Keratinocyte (primary cell): ENCODE measurements around the gene PPIA. TPM values are rescaled to one million over a fixed set of nuclear protein-coding genes. Genes with fewer than 3 reads are reported as not detected.

Experiments
- DNase-seq: peaks from one replicate; pipeline ENCODE4 v3.0.0-alpha.2; 2011; ENCODE audit warnings: low read depth, missing footprints, low spot score
- FAIRE-seq: peaks from 2 replicates; lab custom pipeline; 2011; peaks lifted over from hg19 to GRCh38; lab: Jason Lieb, UNC
- H2AFZ ChIP-seq: 2 replicates; pipeline ENCODE4 v1.6.0; 2012; ENCODE audit warnings: low read length, control low read depth, inconsistent platforms; ENCODE audit not compliant: control insufficient read depth
- H3K27ac ChIP-seq: 2 replicates; pipeline ENCODE4 v1.5.1; 2011; ENCODE audit warnings: low read length; ENCODE audit not compliant: control insufficient read depth, insufficient read depth
- H3K27me3 ChIP-seq: 3 replicates; pipeline ENCODE4 v1.6.0; 2011; ENCODE audit warnings: low read length; ENCODE audit not compliant: control insufficient read depth, insufficient read depth; ENCODE audit errors: extremely low read depth
- H3K36me3 ChIP-seq, 2 experiments: 2 replicates in 1 of 2; 3 replicates in 1 of 2; pipeline ENCODE4 v1.5.1; 2011; ENCODE audit warnings: low read length in 2 of 2, mild to moderate bottlenecking in 1 of 2; ENCODE audit not compliant: control insufficient read depth in 2 of 2, insufficient read depth in 2 of 2; ENCODE audit errors: extremely low read depth in 1 of 2
- H3K4me1 ChIP-seq: 3 replicates; pipeline ENCODE4 v1.5.1; 2011; ENCODE audit warnings: low read length; ENCODE audit not compliant: control insufficient read depth, insufficient read depth; ENCODE audit errors: extremely low read depth
- H3K4me2 ChIP-seq: 3 replicates; pipeline ENCODE4 v1.6.0; 2011; ENCODE audit warnings: low read depth, low read length; ENCODE audit not compliant: control insufficient read depth, insufficient read depth; ENCODE audit errors: extremely low read depth
- H3K4me3 ChIP-seq, 3 experiments: fragments of 200-600 bp in 1 of 3; sonication (generic) in 1 of 3; 2 replicates in 2 of 3; 3 replicates in 1 of 3; pipeline ENCODE4 v1.5.1; 2011 to 2016; ENCODE audit warnings: low read length in 3 of 3, mild to moderate bottlenecking in 3 of 3, control low read depth in 2 of 3, inconsistent platforms in 1 of 3, low read depth in 1 of 3, mixed read lengths in 1 of 3, mixed run types in 1 of 3, moderate library complexity in 1 of 3; ENCODE audit not compliant: control insufficient read depth in 2 of 3, insufficient read depth in 2 of 3; ENCODE audit errors: extremely low read depth in 1 of 3
- H3K79me2 ChIP-seq: 2 replicates; pipeline ENCODE4 v1.6.0; 2012; ENCODE audit warnings: low read length; ENCODE audit not compliant: control insufficient read depth, insufficient read depth
- H3K9ac ChIP-seq: 3 replicates; pipeline ENCODE4 v1.6.0; 2011; ENCODE audit warnings: low read length; ENCODE audit not compliant: control insufficient read depth, insufficient read depth; ENCODE audit errors: extremely low read depth
- H3K9me1 ChIP-seq: 3 replicates; pipeline ENCODE4 v1.6.0; 2011; ENCODE audit warnings: low read length; ENCODE audit not compliant: control insufficient read depth, insufficient read depth; ENCODE audit errors: extremely low read depth
- H3K9me3 ChIP-seq: 2 replicates; pipeline ENCODE4 v1.5.1; 2012; ENCODE audit warnings: low read depth, low read length; ENCODE audit not compliant: control insufficient read depth
- H4K20me1 ChIP-seq: 3 replicates; pipeline ENCODE4 v1.6.0; 2011; ENCODE audit warnings: low read length; ENCODE audit not compliant: control insufficient read depth, insufficient read depth; ENCODE audit errors: extremely low read depth
- EZH2 ChIP-seq: IDR thresholded peaks from one replicate; pipeline ENCODE4 v1.6.1; 2012; ENCODE audit warnings: inconsistent platforms, mild to moderate bottlenecking, low read length, moderate library complexity
- dilution Hi-C: fragments of 300-500 bp; cut with MboI; formaldehyde crosslinking; loops from one replicate; pipeline ENCODE4 v1.7.0; 2020; ENCODE audit warnings: low sequenced_read_pairs; ENCODE audit not compliant: extremely low pct_ligation_motif_present
- polyA plus RNA-seq, 5 experiments: library from polyadenylated mRNA; depleted of rRNA in 3 of 5; stranded (reverse) in 3 of 5; stranded (forward) in 1 of 5; unstranded in 1 of 5; fragments of >200 nt; gene quantifications; 1 replicate in 1 of 5; 2 replicates in 3 of 5; 3 replicates in 1 of 5; pipeline versions ENCODE4 v1.2.1 to v1.2.3, GENCODE V29; 2011 to 2012; ENCODE audit warnings: missing spikeins in 2 of 5, low read depth in 1 of 5, low replicate concordance in 1 of 5
- TF ChIP-seq, protein P1 (sequence below), 3 experiments: IDR thresholded peaks in 1 of 3; conservative IDR thresholded peaks in 1 of 3; optimal IDR thresholded peaks in 1 of 3; 2 replicates in 2 of 3; 3 replicates in 1 of 3; pipeline versions ENCODE3 to v1.5.1; 2011; ENCODE audit warnings: low read length in 3 of 3, mild to moderate bottlenecking in 3 of 3, moderate library complexity in 2 of 3, control low read depth in 1 of 3, inconsistent platforms in 1 of 3; ENCODE audit not compliant: insufficient read depth in 2 of 3; ENCODE audit errors: extremely low read depth in 1 of 3

PPIA gene
- polyA plus RNA-seq, 1 donor (not counting 4 experiments of a cell fraction or from before 2014, with no cell fraction given) = 6,965 TPM

DNA sequence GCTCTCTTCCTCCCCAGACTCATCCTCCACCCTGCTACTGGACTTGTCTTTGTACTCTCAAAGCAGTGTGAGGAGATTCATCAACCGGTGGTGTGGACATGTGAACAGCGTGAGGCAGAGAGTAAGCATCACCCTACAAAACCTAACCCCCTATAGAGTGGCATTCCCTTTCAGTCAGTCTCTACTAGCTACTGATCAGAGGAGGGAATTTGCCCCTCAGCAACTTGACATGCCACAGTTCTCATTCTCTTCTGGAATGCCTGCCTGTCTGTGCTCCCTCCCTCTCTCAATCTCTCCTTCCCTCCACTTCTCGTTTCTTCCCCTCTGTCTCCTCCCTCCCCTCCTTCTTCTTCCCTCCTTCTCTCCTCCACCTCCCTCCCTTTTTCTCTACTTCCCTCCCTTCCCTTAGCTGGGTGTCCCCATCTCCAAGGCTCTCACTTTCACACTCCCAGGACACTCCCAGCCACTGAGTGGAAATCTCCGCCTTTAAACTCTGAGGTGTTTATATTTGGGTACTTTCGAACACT is 26.8 kb downstream of the PPIA start:
- no peaks in the 10 kb centered on the region for H3K9me3 ChIP-seq
- peaks cover 0 to 1% of the 10 kb centered on the region in 2 experiments for H3K36me3 ChIP-seq
- H4K20me1 ChIP-seq = no peaks in the 10 kb centered on the region
- no peaks in the 10 kb centered on the region for H3K4me1 ChIP-seq
- no peak overlapping the region for H3K9ac ChIP-seq
- no peaks in the 10 kb centered on the region for H3K79me2 ChIP-seq
- TF ChIP-seq EZH2 = no peak
- TF ChIP-seq, protein P1, sequence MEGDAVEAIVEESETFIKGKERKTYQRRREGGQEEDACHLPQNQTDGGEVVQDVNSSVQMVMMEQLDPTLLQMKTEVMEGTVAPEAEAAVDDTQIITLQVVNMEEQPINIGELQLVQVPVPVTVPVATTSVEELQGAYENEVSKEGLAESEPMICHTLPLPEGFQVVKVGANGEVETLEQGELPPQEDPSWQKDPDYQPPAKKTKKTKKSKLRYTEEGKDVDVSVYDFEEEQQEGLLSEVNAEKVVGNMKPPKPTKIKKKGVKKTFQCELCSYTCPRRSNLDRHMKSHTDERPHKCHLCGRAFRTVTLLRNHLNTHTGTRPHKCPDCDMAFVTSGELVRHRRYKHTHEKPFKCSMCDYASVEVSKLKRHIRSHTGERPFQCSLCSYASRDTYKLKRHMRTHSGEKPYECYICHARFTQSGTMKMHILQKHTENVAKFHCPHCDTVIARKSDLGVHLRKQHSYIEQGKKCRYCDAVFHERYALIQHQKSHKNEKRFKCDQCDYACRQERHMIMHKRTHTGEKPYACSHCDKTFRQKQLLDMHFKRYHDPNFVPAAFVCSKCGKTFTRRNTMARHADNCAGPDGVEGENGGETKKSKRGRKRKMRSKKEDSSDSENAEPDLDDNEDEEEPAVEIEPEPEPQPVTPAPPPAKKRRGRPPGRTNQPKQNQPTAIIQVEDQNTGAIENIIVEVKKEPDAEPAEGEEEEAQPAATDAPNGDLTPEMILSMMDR (optimal IDR thresholded peaks at IDR 0.05 in 1 of 3, IDR thresholded peaks at IDR 0.05 in 1 of 3, conservative IDR thresholded peaks at IDR 0.05 in 1 of 3; ENCODE audit: extremely low read depth in 1 of 3, insufficient read depth in 2 of 3, low read length in 3 of 3) = no peak
- dilution Hi-C loops = no loop called here
- no peak overlapping the region for H3K4me3 ChIP-seq
- no peak overlapping the region for H3K4me2 ChIP-seq
- no peaks in the 10 kb centered on the region for H3K9me1 ChIP-seq
- no peak for DNase-seq
- no peak overlapping the region for H2AFZ ChIP-seq
- no peak for FAIRE-seq
- no peaks in the 10 kb centered on the region for H3K27me3 ChIP-seq
- H3K27ac ChIP-seq = no peak overlapping the region

DNA sequence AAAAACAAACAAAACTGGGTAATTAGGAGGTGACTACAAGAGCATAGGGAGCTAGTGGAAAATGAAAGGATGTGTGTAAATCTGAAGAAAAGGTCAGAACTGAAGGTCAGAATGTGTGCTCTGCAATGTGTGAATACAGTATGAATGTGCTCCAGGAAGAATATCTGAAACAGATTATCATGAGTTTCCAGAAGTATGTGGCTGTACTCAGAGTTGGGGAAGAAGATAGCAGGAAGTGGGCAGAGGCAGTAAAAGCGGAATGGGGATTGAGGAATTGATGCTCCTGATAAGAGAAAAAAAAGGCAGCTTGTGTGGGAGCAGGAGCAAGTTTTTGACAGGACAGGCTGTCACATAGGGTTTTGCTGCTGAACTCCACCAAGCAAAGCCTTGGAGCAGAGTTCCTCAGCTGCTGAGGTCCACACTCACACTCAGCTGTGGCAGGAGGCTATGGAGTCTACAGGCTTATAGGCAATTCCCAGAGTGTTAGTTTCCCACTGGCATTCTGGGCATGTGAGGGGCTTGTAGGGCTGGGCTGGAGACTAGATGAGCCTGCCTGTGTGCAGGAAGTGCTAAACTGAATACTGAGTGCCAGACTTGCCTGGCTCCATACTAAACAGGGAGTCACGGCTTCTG is 28.5 kb downstream of the PPIA start:
- Histone ChIP-seq H2AFZ (no peak overlapping the region), H3K4me1 (no peaks in the 10 kb centered on the region), H3K27ac (no peak overlapping the region), H3K79me2 (no peaks in the 10 kb centered on the region), H3K4me3 (no peak overlapping the region), H4K20me1 (no peaks in the 10 kb centered on the region), H3K36me3 (peaks cover 2 to 7% of the 10 kb centered on the region in 2 experiments), H3K9me3 (no peaks in the 10 kb centered on the region), H3K9me1 (no peaks in the 10 kb centered on the region), H3K4me2 (no peak overlapping the region), H3K27me3 (no peaks in the 10 kb centered on the region), H3K9ac (no peak overlapping the region)
- dilution Hi-C loops = no loop called here
- DNase-seq (no peak), FAIRE-seq (no peak)
- TF ChIP-seq, protein P1 (optimal IDR thresholded peaks at IDR 0.05 in 1 of 3, IDR thresholded peaks at IDR 0.05 in 1 of 3, conservative IDR thresholded peaks at IDR 0.05 in 1 of 3; ENCODE audit: extremely low read depth in 1 of 3, insufficient read depth in 2 of 3, low read length in 3 of 3) = no peak
- TF ChIP-seq EZH2 = no peak
